HT-29 (cell line): ENCODE measurements around the gene CHIC2. TPM values are rescaled to one million over a fixed set of nuclear protein-coding genes. Genes with fewer than 3 reads are reported as not detected.
A peak's percentile ranks its signal among the peaks of the same experiment; 100 is the strongest.

ENCODE experiments used
- DNase-seq: peaks from one replicate; pipeline ENCODE4 v3.0.0-alpha.2; 2015; ENCODE audit warnings: low spot score
- total RNA-seq: library from RNA; depleted of rRNA; stranded (reverse); fragments of >200 nt; shearing (Covaris generic); gene quantifications from 2 replicates; pipeline ENCODE4 v1.2.3, GENCODE V29; 2014

The CHIC2 gene
- total RNA-seq, 1 experiment from 2014 or later: 15.2 TPM

- no peak for DNase-seq
Measured at GRCh38 chr4:54011201-54011600, 53.2 kb downstream of the CHIC2 start.

- no peak for DNase-seq
Measured at GRCh38 chr4:54006755-54007154, 57.6 kb downstream of the CHIC2 start.

DNA sequence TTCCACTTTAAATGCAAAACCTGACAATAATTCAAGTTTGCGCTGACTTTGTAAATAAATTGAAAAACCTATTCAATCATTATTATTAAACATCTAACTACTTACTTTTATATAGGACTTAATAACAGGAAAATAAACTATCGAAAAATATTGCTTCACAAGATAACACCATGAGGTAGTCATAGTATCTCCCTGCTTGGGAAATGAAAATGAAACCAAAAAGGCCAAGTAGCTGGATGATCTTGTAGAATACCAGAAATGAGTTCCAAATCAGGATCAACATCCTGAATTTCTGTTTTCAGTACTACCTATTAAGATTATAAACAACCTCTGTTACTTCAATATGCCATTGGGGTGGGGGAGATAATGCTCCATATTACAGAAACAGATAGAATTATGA is 58.9 kb downstream of the CHIC2 start:
- DNase-seq: no peak

DNA sequence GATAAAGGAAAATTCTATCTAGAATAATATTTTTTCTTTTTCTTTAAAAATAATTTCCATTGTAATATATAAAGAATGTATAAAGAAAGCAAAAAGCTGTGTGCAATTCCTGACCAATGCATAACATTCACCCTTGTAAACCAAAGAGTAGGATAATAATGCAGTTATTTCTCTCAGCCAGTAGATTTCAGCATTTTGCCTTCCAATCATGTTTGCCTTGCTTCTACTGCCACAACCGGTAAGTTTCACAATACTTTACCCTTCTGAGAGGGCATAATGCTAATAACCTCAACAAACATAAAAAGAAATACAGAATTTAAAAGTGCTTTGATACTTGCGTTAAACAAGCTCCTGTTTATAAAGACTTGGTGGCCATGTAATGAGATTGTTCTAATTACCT is 59.9 kb downstream of the CHIC2 start:
- DNase-seq: no peak

DNA sequence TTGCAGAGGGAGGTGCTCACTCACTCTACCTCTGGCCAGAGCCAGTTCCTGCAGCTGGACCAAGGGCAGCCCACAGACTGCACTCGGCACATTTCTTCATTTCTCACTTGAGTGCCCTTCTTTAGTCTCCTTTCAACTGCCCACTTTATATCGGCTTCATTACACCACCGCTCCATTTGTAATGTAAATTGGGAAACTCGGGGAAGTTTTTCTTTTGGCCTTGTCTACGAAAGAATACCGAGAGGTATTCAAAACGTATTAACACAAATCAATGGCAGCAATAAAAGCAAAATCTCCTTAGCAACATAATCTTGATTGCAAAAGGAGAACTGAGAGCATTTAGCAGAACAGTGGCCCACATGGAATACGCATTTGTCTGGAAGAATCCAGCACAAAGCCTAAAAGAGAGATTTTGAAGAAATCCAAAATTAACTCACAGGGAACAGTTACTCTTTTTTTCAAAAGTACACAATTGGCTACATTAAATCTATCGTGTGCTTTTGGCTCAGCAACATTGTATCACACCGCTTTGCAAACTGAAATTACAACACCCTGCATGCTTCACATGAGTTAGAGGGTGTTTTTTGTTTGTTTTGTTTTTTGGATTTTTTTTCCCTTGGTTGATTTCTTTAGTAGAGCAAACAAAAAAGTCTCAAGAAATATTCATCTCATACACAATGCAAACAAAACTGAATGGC is 62.6 kb downstream of the CHIC2 start:
- DNase-seq: no peak

DNA sequence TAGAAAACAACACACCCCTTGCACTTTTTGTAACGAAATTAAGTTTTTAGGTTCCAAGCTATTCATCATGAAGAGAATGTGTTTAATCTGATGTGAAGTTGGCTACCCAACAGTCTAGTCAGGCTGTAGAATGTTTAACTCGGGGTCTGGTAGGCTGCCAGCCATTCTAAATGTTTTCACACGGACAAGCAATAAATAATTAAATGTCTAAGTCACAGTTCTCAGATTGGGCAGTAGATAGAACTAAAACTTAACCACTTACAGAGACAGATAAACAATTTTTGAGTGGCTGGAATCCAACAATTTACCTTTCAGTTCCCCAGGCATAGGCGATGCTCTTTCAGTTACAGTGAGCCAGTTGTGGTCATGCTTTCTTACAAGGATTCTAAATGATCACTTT is 66.5 kb downstream of the CHIC2 start:
- peak; percentile 25 for DNase-seq

GRCh38 chr4:53994382-53995102 is 69.9 kb downstream of the CHIC2 start:
- no peak for DNase-seq

DNA sequence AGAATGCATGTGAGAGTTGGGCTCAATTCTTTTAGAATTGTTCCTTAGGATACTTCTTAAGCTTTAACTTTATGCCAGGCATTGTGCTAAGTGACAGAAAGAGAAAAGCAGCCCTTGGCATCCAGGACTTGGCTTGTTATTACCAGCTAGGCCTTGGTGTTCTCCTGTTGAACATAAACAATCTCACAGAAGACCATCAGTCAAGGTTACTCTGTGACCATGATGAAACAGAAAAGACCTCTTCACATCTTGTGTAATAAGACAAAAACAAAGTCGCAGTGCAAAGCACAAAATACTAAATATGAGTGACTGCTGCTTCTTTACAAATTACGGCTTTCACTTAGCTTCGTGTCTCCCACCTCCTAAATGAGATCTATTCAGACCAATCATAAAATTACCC is 71.6 kb downstream of the CHIC2 start:
- no peak for DNase-seq

GRCh38 chr4:53991821-53992220 is 72.6 kb downstream of the CHIC2 start:
- DNase-seq: no peak

- DNase-seq: no peak
Measured at GRCh38 chr4:53990641-53991040, 73.8 kb downstream of the CHIC2 start.

DNA sequence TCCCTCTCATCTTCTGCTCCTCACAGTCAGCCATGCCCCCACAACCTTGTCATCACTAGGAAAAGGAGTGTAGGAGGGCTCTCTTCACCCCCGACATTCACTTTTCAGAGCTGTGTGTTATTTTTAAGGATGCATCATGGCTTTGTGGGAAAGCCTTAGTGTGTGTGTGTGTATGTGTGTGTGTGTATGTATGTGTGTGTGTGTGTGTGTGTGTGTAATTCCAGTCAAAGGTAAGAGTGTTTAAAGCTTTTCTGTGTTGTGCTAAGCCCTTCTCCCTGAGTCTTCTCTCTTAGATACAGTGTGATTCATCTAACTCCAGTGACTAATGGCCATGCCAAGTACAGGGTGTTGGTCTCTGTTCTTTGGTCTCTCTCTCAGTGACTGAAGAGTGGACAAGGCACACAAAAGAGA is 76.6 kb downstream of the CHIC2 start:
- no peak for DNase-seq

DNA sequence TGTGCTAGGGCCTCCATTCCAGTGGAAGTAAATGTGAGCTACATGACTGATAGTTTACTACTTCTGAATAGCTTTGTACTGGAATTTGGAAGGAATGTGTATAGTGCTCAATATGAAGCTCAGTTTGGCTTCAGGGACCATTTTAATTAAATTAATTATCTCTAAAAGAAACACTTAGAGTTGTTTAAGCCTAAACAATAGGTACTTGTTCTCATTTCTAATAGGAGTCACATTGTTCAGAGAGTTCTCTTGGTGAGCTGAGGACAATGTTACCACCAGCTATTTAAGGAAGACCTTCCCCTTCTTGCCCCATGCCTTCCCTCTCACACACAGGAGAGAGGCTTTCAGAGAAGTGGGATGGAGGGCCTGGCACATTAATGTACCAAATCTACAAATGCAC is 78.3 kb downstream of the CHIC2 start:
- no peak for DNase-seq

DNA sequence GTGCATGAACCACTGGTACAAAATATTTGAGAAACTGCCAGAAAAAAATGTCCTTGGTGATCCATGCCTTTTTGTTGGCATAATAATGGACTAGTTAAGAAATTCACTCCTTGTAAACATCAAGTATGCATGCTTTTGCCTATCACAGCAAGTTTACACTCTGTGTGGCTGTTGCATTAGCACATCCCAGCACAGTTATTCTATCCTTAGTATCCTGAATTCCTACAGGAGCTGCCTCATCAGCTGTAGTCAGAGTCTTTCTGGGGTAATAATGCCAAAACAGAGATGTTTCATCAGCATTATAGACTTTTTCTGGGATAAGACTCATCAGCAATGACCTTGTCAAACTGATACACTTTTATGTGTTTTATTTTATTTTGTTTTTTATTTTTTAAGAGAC is 82.8 kb downstream of the CHIC2 start:
- DNase-seq: no peak

DNA sequence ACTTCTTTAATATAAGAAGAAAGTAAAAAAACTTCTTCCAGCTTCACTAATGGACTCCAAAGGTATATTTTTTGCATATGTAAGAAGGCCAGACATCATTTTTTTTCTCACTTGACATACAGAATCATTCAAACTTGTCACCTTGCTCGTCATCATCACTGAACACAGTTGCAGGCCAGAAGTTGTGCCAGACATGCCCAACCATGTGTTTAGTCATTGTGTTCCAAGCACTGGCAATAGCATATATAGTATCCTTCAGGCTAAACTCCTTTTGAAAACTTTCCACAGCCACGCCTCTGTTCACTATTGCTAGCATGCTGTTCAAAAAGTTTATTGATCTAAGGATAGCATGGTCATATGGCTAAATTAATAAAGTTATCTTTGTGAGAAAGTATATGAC is 83.3 kb downstream of the CHIC2 start:
- DNase-seq: no peak

- no peak for DNase-seq
Measured at GRCh38 chr4:53974561-53974960, 89.8 kb downstream of the CHIC2 start.

GRCh38 chr4:53967986-53968385 is 96.4 kb downstream of the CHIC2 start:
- no peak for DNase-seq

- DNase-seq: no peak
Measured at GRCh38 chr4:53963781-53964180, 100.6 kb downstream of the CHIC2 start.

DNA sequence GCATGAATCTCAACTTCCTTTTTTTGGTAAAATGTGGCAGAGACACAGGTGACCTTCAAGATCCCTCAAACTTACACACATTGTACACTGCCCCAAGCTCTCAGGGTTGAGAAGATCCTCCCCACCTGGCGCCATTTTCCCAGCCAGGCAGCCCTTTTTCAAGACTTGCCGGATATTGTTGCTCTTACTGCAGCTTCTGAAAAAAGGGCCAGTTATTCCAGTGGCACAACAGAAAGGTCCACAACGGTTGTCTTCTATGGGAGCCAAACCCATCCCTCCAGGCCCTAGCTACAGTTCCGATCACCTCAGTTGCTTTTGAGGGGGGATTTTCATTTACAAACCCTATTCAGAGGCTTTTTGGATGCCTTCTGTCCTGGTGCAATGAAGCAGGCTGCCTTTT is 101.1 kb downstream of the CHIC2 start:
- no peak for DNase-seq

- no peak for DNase-seq
Measured at GRCh38 chr4:53962516-53963225, 101.7 kb downstream of the CHIC2 start.

- DNase-seq: no peak
Measured at GRCh38 chr4:53961351-53961750, 103.1 kb downstream of the CHIC2 start.

DNA sequence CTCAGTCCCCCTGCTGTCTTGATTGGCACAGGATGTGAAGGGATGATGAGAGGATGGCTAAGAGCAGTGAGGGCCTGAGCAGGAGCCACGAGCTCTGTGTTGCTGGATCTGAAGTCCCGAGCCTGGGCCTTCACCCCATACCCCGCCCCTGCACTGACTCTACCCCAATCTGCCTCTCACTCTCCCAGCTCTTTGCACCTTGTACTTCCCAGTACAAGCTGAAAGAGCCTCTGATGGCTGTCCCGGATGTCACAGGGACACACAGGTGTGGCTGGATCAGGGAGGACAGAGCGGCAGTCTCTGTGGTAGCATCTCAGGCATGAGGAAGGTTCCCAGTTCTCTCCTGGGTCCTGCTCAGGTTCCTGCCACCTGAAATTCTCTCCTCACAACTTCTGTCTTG is 103.6 kb downstream of the CHIC2 start:
- DNase-seq: no peak
